Esophagus muscularis mucosa (tissue), 2 donors: ENCODE results near the gene POLRMT.

ENCODE experiments used
- POLR2A ChIP-seq: fragments of 450-650 bp; IDR thresholded peaks from one replicate; pipeline ENCODE4 v1.6.1; 2017; ENCODE audit warnings: antibody characterized with exemption, moderate library complexity, mild to moderate bottlenecking, low read depth
- POLR2AphosphoS5 ChIP-seq, 2 donors: sonication (generic); formaldehyde crosslinking; IDR thresholded peaks; one replicate each; pipeline ENCODE4 v1.6.1; 2017; ENCODE audit warnings: antibody characterized with exemption in 2 of 2

DNA sequence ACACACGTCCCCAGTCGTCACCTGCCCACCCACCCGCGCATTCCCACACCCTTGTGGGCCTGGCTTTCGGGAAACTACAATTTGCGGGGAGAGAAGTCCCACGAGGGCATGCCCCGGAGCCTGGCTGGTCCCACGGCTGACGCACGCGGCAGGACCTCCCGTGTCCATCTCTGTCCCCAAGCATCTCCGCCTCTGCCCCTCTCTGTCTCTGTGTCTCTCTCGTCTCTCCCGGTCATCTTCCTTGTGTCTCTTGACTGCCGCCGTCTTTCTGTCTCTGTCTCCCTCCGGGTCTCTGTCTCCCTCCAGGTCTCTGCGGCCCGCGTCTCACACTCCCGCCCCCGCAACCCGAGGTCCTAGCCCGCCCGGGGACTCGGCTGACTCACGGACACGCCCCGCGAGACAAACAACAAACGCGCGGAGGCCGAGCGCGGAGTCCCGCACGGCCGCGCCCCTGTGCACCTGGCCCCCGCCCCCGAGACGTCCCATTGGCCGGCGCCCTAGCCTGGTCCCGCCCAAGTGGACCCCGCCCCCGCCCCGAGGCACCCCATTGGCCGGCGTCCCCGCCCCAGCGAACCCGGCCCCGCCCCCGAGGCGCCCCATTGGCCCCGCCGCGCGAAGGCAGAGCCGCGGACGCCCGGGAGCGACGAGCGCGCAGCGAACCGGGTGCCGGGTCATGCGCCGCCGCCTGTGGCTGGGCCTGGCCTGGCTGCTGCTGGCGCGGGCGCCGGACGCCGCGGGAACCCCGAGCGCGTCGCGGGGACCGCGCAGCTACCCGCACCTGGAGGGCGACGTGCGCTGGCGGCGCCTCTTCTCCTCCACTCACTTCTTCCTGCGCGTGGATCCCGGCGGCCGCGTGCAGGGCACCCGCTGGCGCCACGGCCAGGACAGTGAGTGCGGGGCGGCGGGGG, 6.2 kb upstream of the POLRMT start, which contains the start of gene FGF22:
- TF ChIP-seq POLR2AphosphoS5 (IDR thresholded peaks at IDR 0.05) (peak in 1 of 2 donors; percentile 59), POLR2A (no peak)
